ENCODE data around the gene CNPY1.

DNA sequence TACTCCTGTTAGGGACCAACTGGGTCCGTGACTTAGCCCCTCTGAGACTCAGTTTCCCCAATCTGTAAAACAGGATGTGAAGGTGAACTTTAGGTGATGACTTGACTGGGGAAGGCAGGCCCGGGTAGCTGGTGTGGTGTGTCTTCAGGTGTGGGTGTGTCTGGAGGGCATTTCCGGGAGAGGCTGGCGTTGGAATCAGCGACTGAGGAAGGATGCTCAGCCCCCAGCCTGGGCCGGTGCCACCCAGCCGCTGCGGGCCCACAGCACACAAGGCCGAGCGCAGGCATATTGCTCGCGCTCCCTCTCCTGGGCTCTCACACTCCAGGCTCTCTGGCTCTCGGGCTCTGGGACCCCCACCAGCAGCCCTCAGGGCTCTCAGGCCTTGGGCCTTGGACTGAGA, 31.7 kb upstream of the CNPY1 start:
- TF ChIP-seq, protein P1, sequence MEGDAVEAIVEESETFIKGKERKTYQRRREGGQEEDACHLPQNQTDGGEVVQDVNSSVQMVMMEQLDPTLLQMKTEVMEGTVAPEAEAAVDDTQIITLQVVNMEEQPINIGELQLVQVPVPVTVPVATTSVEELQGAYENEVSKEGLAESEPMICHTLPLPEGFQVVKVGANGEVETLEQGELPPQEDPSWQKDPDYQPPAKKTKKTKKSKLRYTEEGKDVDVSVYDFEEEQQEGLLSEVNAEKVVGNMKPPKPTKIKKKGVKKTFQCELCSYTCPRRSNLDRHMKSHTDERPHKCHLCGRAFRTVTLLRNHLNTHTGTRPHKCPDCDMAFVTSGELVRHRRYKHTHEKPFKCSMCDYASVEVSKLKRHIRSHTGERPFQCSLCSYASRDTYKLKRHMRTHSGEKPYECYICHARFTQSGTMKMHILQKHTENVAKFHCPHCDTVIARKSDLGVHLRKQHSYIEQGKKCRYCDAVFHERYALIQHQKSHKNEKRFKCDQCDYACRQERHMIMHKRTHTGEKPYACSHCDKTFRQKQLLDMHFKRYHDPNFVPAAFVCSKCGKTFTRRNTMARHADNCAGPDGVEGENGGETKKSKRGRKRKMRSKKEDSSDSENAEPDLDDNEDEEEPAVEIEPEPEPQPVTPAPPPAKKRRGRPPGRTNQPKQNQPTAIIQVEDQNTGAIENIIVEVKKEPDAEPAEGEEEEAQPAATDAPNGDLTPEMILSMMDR (IDR thresholded peaks at IDR 0.05 in 4 of 5, conservative IDR thresholded peaks at IDR 0.05 in 1 of 5) = no peak
- no peak for TF ChIP-seq POLR2A (IDR thresholded peaks at IDR 0.05)

Data from gastrocnemius medialis (tissue), 4 donors.